Panc1 (cell line): ENCODE results near the gene KLHL3.
"Not testable (repeated sequence)": the region's sequence is repeated elsewhere in the genome, so short reads cannot be mapped to it uniquely, and the experiment has no call there.

Experiments
- CTCF ChIP-seq: fragments of 450-650 bp; IDR thresholded peaks from 2 replicates; pipeline ENCODE4 v1.5.1; 2017; ENCODE audit warnings: mild to moderate bottlenecking
- POLR2AphosphoS5 ChIP-seq: IDR thresholded peaks from 2 replicates; pipeline ENCODE4 v1.6.1; 2012; ENCODE audit warnings: mild to moderate bottlenecking, low read depth, low read length, moderate library complexity

- TF ChIP-seq POLR2AphosphoS5, CTCF: not testable (repeated sequence)
These were observed 32.0 kb upstream of the KLHL3 start for GRCh38 chr5:137767937-137768336.
